ENCODE measurements around the gene GANC.

GRCh38 chr15:42354824-42355223, 81.8 kb downstream of the GANC start:
- TF ChIP-seq POLR2A (IDR thresholded peaks at IDR 0.05), result no peak
- no peak for TF ChIP-seq EP300 (IDR thresholded peaks at IDR 0.05)
- no peak for TF ChIP-seq CTCF (IDR thresholded peaks at IDR 0.05)
